ENCODE results near the gene ACVR1B.
"Not testable (repeated sequence)": the region's sequence is repeated elsewhere in the genome, so short reads cannot be mapped to it uniquely, and the experiment has no call there.

ACVR1B gene

DNA sequence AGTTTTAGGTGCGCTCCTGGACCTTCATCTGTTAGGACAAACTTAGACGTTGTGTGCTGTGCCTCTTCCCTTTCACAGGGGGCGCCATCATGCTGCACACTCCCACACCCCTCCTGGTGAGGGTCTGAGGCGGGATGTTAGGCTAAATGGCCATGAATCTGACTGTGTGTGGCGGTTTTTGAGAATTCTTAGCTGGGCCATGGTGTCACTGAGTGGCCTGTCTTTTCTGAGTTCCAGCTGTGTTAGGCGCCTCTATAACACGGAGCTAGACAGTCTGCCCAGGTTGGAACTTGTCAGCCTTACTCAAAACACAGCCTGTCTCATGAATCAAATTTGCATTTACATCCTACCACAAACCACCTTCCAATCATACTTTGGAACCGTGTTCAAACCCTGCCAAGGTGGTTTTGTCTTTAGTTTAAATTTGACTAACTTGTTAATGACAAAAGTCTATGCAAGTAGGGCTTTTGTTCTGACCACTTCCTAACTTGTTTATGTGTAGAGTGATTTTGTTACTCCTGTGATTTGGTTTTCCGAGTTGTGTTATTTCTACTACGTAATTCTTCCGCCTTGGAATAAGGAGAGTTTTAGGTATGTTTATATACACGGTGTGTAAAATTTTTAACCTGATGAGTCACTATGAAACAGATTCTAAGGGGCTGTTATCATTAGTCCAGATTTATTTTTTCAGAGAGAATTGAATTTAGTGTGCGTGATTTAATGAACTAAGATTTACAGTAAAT is 19.6 kb downstream of the ACVR1B start:
- peak; percentile 23 to 40 for DNase-seq (ENCODE audit: low read depth in 2 of 2)

DNA sequence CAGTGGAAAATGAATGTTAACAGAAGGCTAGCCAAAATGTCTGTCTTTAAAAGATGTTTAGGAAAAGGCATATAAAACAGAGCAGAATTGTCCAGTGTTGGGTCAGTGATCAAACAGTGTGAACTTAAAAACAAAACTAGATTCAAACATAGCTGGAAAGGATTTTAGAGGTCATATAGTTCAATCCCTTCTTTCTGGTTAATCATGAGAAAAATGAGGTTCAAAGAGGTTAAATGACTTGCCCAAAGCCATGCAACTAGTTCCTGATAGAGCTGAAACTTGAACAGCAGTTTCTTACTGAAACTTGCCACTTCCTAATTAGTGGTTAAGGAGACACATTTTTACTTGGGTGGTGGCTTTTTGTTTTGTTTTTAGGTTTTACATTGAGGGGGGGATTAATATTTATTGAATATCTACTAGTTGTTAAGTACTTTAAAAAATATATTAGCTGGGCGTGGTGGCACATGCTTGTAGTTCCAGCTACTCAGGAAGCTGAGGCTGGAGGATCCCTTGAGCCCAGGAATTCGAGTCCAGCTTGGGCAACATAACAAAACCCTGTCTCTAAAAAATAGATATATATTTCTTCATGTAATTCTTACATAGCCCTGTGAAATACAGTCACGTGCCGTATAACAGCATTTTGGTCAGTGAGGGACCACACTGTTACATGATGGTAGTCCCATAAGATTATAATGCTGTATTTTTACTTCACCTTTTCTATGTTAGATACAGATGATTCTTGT is 20.4 kb downstream of the ACVR1B start:
- DNase-seq (ENCODE audit: low read depth in 2 of 2), result no peak

DNA sequence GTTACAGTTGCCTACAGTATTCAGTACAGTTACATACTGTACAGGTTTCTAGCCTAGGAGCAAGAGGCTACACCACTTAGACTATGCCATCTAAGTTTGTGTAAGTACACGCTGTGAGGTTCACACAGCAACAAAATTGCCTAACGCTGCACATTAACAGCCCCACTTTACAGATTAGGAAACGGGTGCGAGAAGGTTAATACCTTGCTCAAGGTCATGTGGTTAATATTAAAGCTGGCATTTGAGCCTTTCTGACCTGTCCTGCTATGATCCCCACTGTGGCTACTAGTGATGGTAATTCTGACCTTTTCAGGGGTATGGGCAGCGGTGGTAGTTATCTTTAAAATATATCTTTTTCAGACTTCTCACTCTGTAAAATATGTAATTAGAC is 20.9 kb downstream of the ACVR1B start:
- DNase-seq (ENCODE audit: low read depth in 2 of 2), result no peak

DNA sequence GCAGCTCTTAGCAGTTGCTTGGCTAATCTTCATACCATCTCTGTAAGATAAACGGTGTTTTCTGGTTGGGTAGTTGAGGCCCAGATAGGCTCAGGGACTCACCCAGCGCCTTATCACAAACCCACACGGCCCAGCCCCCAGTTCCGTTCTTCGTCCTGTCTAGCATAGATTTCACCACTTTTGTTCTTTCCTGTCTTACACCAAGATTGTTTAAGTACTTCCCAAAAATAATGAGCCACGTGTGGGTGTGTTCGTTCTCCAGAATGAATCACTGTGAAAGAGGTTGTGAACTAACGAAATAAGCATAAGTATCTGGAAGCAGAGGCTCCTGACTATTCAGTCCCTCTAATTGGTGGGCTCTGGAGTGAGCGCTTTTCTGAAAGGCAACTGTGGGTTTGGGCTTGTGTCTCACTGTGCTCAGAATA is 21.4 kb downstream of the ACVR1B start:
- DNase-seq (ENCODE audit: low read depth in 2 of 2), result peak in 1 of 2 donors; percentile 50

DNA sequence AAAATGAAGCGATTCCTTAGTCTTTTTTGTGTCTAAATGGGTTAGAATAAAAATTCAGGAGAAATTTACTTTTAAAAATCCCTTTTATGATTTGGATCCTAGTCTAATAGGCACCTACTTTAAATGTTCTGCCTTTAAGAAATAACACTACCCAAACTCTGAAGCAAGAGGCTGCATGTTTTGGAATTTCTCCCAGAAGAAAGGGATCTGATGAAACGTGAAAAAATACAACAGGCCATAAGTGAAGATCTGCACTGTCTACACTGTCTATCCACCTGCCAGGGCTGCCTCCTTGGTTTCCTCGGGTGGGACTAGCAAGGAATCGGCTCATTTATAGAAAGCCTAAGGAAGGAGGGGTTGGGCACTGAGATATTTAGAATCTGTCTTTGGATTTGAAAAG is 22.1 kb downstream of the ACVR1B start:
- DNase-seq (ENCODE audit: low read depth in 2 of 2), result no peak

DNA sequence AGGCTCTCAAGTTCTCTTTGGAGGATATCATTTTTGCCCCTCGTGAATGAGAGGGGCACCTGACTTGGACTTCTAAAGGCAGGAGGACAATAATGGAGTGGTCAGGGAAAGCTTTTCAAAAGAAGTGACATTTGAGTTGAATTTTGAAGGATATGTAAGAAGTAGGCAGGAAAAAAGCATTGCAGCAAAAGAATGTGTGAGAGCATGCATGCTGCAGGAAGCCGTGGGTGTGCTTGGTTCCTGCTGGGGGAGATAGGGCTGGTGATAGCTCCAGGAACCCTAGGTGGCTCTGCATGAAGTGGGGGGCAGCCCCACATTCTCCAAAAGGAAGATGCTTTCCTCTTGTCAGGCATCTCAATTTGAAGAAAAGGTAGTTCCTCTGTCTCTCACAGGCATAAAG is 23.1 kb downstream of the ACVR1B start:
- no peak for DNase-seq (ENCODE audit: low read depth in 2 of 2)

DNA sequence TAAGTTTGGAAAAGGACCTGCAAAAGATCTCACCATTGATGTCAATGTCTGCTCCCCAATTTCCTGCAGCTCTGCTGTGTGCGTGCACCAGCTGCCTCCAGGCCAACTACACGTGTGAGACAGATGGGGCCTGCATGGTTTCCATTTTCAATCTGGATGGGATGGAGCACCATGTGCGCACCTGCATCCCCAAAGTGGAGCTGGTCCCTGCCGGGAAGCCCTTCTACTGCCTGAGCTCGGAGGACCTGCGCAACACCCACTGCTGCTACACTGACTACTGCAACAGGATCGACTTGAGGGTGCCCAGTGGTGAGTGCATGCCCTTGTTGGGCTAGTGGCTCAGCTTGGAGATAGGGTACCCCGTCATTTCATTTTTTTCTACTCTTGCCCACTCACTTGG is 23.7 kb downstream of the ACVR1B start:
- no peak for DNase-seq (ENCODE audit: low read depth in 2 of 2)

DNA sequence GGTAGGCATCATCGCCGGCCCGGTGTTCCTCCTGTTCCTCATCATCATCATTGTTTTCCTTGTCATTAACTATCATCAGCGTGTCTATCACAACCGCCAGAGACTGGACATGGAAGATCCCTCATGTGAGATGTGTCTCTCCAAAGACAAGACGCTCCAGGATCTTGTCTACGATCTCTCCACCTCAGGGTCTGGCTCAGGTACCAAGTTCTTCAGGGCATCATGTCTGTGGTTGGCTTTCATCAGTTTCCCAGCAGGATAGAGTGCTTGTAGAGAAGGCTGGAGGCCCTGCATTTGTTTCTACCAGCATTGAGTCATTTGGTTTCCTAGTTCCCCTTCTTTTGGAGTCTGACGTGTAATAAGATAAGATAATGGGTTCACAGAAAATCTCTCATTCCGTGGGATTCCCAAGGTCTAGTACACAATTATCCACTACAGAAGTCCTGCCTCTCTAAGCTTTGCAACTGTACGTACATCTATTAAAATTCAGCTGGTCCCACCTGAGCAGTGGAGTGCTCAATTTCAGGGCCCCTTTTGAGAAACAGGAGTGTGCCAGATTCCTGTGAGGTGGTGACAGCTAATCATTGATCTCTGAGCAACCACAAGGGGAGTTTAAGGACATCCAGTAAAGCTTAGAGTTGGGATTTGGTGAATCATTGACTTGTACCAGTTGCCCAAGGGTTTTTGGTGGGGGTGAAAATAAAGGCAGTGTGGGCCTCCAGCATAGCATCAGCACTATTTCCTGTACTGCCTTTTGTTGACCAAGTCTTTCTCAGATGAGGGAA is 25.1 kb downstream of the ACVR1B start:
- DNase-seq (ENCODE audit: low read depth in 2 of 2), result no peak

DNA sequence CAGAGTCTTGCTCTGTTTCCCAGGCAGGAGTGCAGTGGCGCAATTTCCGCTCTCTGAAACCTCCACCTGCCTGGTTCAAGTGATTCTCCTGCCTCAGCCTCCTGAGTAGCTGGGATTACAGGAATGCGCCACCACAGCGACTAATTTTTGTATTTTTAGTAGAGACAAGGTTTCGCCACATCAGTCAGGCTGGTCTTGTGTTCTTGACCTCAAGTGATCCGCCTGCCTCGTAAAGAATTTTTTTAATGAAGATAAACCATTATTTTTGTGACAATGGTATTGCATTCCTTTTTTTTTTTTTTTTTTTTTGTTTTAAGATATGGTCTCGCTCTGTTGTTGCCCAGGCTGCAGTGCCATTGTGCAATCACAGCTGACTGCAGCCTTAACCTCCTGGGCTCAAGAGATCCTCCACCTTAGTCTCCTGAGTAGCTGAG is 25.8 kb downstream of the ACVR1B start:
- no peak for DNase-seq (ENCODE audit: low read depth in 2 of 2)

DNA sequence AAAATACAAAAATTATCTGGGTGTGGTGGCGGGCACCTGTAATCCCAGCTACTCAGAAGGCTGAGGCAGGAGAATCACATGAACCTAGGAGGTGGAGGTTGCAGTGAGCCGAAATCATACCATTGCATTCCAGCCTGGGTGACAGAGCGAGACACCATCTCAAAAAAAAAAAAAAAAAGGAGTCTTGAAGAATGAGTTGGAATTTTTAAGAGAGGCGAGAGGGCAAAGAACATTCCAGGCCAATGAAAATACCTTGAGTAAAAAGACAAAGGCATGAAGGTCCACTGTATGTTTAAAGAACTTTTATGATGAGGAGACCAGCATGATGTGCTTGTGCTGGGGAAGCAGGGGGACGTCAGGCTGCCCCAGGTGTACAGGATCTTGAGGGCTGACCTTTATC is 27.8 kb downstream of the ACVR1B start:
- not testable (repeated sequence) for DNase-seq (ENCODE audit: low read depth in 2 of 2)

DNA sequence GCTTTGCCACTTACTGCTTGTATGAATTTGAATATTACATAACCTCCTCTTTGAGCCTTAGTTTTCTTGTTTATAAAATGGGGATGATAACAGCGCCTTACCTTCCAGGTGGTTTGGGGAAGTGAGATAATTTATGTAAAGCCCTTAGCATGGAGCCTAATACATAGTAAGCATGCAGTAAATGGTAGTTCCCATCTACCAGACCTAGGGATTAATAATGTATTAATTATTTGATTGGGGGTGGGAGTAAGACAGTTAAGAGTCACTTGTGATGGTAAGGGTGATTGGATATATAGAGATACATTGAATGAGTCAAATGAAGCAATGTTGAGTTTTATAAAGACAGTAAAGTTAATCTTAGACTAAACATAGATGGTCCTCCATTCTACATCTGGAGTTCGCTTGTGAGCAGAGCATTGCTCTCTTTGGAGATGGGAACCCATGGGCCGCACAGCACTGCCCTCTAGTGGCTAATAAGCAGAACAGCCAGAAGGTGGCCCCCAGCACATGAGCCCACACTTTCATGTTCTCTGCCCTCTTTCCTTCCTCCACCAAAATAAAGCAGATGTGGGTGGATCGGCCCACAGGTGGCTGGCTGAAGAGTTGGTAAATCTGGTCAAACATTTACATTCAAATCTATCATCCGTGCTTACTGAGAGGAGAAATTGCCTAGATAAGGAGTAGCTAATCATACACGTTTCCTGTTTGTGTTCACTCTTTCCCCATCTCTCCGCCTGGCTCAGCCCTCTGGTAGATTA is 28.7 kb downstream of the ACVR1B start:
- peak; percentile 41 to 58 for DNase-seq (ENCODE audit: low read depth in 2 of 2)

DNA sequence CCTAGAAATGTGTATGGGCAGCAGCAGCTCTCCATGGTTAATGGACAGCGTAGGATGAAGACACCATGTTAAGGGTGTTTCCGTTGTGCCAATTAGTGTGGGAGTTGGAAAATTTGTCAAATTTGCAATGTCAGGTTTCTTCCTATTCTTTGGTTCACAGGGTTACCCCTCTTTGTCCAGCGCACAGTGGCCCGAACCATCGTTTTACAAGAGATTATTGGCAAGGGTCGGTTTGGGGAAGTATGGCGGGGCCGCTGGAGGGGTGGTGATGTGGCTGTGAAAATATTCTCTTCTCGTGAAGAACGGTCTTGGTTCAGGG is 29.3 kb downstream of the ACVR1B start:
- DNase-seq (ENCODE audit: low read depth in 2 of 2), result no peak

DNA sequence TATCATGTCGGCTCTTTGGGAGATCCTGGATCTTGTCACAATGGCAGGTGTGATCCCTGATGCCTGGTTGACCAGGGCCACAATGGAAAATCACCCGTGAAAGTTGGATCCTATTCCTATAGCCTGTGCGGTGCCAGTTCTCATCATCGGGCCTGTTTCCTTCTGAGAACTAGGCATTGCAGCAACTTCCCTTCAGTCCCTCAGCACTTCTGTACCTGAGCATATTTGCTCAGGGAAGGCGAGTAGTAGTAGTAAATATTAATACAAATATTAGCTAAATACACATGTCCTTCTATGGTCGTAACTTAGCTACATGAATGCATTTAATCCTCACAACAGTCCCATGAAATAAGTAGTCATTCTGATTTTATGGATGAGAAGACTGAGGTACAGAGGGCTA is 33.2 kb downstream of the ACVR1B start:
- DNase-seq (ENCODE audit: low read depth in 2 of 2), result no peak

DNA sequence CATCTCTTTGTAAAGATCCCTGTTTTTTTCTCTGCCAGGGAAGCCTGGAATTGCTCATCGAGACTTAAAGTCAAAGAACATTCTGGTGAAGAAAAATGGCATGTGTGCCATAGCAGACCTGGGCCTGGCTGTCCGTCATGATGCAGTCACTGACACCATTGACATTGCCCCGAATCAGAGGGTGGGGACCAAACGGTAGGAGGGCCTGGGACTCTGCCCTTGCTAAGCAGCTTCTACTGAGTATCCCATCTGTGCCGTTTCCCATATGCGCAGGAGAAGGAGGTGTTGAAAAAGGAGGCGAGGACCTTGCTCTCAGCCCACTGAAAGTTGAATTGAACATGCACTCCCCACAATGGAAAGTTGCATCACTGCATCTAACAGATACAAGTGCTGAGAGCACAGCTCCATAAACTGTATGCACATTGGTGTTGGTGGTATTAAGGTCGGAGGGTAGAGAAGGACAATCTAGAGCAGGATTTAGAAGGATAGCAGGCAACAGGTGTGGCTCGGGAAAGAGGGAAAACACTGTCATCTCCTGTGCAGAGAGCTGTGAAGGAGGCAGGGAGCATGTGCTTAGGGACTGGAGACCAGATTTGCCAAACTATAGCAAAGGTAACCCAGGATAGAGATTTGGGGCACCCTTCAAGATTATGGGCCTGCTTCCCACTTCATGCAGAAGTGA is 33.8 kb downstream of the ACVR1B start:
- no peak for DNase-seq (ENCODE audit: low read depth in 2 of 2)

DNA sequence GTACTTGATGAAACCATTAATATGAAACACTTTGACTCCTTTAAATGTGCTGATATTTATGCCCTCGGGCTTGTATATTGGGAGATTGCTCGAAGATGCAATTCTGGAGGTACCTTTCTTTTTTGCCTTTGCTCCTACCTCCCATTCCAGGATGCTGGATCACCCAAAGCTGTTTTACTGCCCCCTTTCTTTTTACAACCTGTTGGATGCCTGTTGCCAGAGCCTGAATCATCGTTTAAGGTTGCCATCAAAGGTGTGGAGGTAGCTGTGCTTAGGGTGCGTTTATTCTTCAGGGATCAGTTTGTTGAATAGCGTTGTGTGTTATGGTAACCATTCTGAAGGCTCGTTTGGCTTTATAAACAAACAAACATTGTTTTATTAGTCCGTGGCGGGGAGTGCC is 35.3 kb downstream of the ACVR1B start:
- no peak for DNase-seq (ENCODE audit: low read depth in 2 of 2)

DNA sequence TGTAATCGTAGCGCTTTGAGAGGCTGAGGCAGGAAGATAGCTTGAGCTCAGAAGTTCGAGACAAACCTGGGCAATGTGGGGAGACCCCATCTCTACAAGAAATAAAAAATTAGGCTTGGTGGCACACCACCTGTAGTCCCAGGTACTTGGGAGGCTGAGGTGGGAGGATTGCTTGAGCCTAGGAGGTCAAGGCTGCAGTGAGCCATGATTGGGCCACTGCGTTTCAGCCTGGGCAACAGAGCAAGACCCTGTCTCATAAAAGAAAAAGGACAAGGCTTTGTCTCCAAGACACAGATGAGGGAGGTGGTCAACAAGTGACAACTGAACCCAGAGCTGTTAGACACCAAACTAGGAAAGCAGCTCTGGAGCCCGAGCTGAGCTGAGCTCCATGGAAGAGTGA is 40.7 kb downstream of the ACVR1B start:
- no peak for DNase-seq (ENCODE audit: low read depth in 2 of 2)

DNA sequence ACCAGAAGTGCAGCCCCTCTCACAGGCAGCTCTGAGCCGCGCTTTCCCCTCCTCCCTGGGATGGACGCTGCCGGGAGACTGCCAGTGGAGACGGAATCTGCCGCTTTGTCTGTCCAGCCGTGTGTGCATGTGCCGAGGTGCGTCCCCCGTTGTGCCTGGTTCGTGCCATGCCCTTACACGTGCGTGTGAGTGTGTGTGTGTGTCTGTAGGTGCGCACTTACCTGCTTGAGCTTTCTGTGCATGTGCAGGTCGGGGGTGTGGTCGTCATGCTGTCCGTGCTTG is 43.0 kb downstream of the ACVR1B start:
- DNase-seq (ENCODE audit: low read depth in 2 of 2), result no peak

DNA sequence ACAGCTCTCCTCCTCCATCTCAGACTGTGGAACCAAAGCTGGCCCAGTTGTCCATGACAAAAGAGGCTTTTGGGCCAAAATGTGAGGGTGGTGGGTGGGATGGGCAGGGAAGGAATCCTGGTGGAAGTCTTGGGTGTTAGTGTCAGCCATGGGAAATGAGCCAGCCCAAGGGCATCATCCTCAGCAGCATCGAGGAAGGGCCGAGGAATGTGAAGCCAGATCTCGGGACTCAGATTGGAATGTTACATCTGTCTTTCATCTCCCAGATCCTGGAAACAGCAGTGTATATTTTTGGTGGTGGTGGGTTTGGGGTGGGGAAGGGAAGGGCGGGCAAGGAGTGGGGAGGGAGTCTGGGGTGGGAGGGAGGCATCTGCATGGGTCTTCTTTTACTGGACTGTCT is 43.5 kb downstream of the ACVR1B start:
- no peak for DNase-seq (ENCODE audit: low read depth in 2 of 2)

DNA sequence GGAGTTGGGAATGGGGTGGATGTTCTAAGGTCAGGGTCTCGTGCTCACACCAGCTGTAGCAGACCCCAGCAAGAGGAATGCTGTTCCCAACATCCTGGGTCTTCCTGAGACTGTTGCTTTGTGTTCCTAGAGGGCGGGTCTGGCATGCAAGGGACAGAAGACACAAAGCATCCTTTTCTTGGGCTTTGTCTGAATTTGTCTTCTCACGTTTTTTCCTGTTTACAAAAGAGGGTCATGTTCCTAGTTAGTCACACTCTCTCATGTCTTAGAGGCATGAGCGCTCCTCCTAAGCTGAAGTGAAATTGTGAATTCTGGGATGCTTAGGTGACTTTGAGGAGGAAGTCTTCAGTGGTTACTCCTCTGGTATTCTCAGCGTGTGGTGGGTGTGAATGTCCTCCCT is 45.6 kb downstream of the ACVR1B start:
- DNase-seq (ENCODE audit: low read depth in 2 of 2), result no peak

DNA sequence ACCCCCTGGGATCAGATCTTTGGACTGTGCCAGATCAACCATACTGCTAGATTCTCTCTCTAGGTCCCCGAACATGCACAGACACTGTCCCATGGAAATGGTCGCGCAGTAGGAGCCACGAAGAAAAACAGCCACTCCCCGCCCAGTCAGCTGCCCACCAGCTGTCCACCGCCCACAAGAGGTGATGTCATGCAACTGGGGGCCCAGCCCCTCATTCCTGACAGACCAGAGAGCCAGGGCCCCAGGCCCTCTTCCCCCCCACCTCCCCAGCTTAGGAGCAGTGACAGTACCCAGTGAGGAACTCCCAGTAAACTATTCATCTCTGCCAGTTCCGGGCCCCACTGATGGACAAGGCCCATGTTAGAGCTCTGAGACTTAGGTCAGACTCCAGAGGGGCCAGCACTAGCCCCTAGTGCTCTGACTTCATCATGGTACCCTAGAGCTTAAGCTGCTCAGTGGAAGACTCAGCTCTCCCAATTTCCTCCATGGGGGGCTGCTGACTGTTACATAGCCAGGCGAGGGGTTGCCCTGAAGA is 51.6 kb downstream of the ACVR1B start:
- DNase-seq (ENCODE audit: low read depth in 2 of 2), result no peak

DNA sequence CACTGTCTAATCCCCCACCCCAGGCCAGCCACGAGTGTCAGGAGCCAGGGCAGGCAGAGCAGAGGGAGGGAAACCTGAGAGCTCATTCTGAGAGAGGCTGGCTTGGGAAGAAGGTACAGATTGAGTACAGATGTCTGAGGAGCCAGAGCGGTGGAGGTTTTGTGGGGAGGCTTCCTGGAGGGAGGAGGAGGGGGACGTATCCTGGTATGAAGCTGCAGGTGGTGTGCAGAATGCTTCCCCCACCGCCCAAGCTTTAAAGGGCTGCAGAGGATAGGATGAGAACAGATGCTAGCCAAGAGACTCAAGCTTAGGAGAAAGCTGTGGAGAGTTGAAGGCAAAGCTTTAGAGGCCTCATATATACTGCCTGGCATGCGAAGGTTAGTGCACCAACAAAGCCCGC is 52.1 kb downstream of the ACVR1B start:
- no peak for DNase-seq (ENCODE audit: low read depth in 2 of 2)
